NCI-H2227 (cell line): Measurements from ENCODE around the gene LTBP3.

Source experiments
- DNase-seq: peaks from one replicate; lab custom pipeline; 2025; ENCODE audit not compliant: unreplicated experiment; lab: John Stamatoyannopoulos, UW

The LTBP3 gene

DNA sequence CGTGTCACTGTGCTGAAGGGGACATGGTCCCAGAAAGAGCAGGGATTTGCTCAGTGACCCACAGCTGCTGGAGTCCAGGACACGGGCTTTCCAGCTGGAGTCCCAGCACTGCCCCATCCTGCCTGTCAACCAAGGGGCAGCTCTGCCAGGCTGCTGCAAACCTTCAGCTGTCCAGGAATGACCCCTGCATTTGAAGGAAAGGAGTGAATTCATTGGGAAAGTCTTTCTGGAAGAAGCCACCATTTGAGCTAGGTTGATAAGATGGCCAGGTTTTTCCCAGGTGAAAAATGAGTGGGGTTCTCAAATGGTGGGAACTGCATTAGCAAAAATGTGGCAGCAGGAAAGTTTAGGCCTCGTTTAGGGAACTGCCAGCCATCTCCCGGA is 28.1 kb upstream of the LTBP3 start:
- DNase-seq, result no peak

DNA sequence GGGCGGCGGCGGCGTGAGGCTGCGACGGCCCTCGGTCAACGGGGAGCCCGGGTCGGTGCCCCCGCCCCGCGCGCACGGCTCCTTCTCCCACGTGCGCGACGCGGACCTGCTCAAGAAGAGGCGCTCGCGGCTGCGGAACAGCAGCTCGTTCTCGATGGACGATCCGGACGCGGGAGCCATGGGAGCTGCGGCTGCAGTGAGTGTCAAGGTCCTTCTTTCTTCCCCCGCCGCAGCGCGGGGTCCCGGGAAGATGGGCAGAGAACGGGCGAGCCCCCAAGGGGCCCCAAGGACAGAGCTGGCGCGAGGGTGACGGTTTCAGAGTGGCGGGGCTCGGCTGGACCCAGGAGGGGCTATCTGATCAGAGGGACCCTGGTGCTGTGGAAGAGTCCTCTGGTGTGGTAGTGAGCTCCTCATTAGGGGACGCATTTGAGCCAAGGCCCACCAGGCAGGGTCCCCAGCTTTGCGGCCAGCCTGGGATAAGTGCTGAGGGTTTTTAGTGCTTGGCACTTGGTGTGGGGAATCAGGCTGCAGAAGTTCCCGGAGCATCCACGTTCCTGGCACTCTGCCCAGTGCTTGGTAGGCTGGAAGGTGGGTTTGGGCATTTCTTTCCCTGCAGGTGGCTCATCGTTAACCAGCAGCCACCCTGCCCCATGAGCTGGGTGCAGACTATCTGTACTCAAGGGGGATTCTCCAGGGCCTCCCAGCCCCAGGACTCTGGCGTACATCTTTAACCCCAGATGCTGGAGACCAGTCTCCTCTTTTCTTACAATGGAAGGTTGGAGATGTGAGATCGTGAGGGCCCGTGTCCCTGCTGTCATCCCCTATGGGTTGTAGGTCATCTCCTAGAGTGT is 27.5 kb upstream of the LTBP3 start:
- no peak for DNase-seq

DNA sequence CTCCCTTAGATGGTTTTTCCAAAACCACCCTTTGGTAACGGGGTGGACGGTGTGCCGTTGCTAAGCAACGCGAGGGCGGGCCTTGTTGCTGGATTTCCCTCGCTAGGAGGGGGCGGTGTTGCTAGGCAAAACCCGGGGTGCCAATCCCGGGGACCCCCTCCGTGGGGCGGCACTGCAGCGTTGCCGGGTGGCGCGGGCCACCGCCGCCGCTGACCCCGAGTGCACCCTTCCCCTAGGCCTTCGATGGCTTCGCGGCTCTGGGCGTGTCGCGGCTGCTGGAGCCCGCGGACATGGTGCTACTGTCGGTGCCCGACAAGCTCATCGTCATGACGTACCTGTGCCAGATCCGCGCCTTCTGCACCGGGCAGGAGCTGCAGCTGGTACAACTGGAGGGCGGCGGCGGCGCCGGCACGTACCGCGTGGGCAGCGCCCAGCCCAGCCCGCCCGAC is 26.6 kb upstream of the LTBP3 start:
- DNase-seq, result no peak

DNA sequence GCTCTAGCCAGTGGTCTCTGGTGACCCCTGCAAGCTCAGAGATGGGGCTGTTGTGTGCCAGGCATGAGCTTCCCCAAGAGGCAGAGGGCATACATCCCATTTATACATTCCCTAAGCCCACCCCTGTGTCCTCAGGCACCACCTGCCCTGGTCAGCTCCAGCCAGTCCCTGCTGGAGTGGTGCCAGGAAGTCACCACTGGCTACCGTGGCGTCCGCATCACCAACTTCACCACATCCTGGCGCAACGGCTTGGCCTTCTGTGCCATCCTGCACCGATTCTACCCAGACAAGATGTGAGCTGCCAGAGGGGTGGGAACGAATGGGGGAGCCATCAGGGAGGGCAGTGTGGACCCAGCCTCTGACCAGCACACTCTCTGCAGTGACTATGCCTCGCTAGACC is 25.9 kb upstream of the LTBP3 start:
- no peak for DNase-seq

DNA sequence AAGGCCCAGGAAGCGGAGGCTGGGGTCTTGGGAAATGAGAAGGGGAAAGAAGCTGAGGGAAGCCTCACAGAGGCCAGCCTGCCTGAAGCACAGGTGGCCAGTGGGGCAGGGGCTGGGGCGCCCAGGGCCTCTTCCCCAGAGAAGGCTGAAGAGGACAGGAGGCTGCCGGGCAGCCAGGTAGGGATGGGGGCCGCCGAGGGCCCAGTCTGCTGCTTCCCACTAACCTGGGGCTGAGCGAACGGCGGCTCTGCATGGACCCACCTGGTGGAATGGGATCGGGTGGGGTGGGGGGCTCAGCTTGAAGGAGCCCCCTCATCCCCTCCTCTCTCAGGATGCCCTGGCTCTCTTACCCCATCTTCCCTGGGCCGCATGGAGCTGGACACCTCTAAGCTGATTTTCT is 25.4 kb upstream of the LTBP3 start:
- DNase-seq, result no peak

DNA sequence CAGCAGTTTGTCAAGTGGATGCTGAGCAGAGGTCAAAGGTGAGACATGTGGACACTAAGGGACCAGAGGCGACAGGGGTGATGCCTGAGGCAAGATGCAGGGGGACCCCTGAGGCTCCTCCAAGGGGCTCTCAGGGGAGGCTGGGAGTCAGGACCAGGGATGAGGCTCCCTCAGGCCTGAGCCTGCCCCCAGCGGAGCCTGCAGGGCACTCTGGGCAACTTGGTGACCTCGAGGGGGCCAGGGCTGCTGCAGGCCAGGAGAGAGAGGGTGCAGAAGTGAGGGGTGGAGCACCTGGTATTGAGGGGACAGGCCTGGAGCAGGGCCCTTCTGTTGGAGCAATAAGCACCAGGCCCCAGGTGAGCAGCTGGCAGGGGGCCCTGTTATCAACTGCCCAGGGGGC is 23.8 kb upstream of the LTBP3 start:
- DNase-seq, result no peak

DNA sequence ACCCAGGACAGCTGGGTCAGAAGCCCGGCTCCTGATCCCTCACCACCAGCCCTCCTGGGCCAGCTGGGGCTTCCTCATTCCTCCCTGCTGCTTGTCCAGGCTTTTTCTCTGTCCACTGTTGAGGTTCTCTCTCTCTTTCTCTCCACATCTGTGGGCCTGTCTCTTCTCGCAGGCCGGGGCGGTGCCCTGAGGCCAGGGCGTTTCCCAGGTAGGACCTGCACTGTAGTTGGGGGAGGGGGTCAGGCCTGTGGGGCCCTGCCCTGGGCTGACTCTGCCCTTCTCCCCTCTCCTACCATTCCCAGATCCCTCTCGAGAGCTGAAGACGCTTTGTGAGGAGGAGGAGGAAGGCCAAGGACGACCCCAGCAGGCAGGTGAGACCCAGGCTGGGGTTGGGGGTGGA is 22.6 kb upstream of the LTBP3 start:
- DNase-seq, result no peak

DNA sequence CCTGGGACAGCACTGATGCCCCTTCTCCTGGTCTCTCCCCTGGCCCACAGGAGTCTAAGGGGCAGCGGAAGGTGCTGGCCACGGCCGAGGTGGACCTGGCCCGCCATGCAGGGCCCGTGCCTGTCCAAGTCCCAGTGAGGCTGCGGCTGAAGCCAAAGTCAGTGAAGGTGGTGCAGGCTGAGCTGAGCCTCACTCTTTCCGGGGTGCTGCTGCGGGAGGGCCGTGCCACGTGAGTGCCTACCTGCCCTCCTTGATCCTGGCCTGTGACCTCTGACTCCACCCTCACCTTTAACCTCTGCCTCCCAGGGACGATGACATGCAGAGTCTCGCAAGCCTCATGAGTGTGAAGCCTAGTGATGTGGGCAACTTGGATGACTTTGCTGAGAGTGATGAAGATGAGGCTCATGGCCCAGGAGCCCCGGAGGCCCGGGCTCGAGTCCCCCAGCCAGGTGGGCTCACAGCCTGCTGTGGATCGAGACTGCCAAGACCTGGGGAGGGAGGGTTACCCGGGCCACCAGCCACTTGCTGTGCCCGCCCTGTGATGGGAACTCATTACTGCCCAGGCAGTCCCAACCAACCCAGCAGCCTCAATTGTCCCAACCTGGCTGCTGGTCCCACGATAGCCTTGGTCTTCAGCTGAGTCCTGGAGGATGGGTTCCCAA is 22.0 kb upstream of the LTBP3 start:
- DNase-seq, result no peak

DNA sequence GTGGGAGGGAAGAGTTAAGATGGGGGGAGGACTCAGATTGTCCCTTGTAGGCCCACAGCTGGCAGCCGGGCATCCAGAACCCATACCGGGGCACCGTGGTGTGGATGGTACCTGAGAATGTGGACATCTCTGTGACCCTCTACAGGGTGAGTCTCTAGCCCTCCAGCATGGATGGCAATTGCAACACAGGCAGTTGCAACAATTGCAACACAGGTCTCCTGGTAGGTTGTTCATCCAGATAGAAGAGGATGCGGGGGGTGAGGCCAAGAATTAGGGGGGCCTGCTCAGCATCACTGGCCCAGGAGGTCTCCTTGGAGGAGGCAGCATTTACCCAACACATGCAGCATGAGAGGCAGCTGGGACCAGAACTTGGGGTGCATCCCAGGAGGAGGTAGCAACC is 21.1 kb upstream of the LTBP3 start:
- DNase-seq, result no peak

DNA sequence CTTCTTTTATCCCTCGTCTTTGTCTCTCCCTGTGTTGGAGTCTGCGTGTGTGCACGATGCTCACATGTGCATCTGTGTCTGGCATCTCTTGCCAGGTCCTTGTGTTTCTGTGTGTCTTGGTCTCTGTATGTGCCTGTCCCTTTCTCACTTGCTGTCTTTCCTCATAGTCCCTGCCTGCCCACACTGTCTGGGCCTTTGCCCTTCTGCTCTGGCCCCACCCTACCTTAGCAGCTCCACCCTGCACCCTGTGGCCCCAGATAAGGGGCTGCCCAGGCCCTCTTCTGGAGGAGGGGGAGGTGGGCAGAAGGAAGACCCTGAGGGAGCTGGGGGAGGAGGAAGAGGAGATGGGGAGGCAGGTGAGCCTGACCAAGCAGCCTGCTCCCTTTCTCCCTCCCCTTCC is 20.5 kb upstream of the LTBP3 start:
- DNase-seq, result no peak

DNA sequence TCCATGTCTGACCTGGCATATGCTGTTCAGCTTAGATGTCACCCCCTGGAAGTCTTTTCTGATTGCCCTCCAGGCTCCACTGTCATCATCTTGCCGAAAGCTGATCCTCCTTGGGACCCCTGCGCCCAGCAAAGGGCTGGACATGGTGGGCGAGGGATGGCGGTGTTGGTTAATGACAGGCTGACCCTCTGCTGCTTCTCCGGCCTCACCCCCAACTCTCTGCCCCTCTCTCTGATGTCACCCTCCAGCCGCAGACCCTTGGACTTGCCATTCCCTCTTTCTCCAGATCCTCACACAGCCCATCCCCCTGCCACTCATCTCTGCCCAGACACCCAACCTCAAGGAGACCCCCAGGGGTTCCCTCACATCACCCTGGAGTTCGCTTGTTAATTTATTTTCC is 20.0 kb upstream of the LTBP3 start:
- no peak for DNase-seq

DNA sequence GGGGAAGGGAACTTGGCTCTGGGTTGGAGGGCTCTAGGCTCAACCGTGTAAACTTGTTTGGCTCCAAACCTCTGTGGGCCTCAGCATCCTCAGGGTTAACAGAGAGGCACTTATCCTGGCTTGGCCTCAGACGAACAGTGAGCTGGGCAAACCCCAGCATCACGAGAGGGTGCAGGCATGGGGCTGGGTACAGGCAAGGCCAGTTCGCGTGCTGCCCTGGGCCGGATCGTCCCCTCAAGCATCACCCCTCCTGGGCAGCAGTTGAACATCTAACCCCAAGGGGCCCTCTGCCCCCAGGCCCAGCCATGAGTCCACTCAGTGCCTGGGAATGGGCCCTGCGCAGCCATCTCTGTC is 19.6 kb upstream of the LTBP3 start:
- DNase-seq, result no peak

DNA sequence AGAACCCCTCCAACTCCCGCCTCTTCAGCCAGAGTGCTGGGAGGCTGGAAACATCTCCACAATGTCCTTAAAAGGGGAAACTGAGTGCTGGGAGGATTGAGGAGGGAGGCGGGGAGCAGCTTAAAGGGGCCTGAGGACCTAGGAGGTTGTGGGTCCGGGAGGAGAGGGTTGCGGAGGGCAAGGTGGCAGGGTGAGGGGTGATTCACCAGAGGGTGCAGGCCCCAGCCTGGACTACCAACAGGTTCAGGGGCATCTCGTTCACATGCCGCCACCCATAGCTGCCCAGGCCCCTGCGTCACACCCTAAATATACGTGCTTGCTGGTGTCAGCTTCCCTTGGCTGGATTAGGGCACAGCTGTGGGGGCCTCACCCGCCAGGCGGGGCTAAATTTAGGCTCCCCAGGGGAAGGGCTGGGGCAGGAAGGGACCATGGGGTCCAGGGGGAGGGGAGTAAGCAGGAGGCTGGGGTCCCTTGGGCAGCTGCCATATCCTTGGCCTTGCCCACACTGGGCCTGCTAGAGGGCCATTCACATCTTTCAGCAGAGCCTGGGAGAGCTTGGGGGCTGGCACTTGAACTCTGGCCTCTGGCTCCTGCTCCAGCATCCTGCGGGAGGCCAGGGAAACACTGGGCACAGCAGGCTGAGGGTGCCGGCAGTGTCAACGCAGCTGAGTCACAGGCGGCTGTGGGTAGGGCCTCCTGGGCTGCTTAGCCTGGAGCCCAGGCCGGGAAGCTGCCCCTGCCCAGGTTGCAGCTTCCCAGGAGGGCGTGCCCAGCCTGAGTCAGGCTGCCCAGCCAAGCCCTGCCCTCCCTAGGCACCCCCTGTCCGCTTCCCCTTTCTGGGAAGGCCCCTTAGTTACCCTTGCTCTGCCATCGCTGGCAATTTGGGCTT is 19.0 kb upstream of the LTBP3 start:
- DNase-seq, result peak; percentile 41

DNA sequence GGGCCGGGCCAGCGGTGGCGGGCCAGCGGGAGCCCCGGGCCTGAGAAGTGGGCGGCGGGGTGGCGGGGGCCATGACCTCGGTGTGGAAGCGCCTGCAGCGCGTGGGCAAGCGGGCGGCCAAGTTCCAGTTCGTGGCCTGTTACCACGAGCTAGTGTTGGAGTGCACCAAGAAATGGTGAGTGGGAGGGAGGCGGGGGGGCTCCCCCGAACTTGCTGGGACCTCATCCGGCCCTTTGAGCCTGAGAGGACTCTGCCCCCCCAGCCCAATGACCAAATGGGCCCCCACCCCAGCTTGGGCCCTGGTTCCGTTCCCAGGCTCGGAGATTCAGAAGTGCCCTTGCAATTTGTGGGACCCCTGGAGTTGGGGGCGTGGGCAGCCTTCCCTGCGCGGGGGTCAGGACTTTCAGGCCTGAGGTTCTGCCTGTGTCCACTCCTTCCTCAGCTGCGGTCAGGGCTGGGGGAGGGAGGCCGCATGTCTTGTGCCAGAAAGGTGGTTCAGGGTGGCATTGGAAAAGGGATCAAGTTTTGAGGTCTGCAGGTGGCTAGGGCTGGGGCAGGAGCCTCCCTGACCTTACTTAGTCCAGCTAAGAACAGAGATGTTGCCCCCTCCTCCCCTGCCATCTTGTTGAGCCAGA is 18.2 kb upstream of the LTBP3 start:
- DNase-seq, result no peak

DNA sequence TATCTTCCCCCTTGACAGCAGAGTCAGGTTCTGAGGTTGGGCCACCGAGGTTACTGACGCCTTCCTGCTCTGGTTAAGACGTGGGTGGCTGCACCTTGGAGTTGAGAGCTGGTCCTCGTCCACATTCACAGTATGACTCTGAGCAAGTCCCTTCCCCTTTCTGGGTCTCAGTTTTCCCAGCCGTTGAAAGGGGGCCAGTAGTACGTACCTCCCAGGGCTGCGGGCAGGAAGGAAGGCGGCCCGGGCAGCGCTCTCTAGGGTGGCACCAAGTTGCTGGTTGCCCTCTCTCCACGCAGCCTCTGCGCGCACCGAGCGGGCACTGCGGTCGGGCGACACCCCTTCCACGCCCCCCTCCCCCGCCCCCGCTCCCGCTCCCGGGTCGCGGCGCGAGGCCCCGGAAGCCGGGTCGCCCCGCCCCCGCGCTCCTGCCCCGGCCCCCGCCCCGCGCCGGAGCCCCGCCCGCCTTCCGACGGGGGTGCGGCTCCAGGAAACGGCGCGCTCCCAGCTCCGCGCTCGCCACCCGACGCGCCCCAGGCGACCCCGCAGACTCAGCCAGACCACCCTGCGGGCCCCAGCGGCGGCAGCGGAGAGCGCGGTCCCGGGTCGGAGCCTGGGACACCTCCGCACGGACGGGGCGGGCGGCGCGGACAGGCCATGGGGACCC is 17.5 kb upstream of the LTBP3 start, which contains the start of gene EHBP1L1:
Gene EHBP1L1, plus strand, starts transcription at position 486 of the 664 bp plus-strand sequence. CDS start 250 bp downstream, outside the sequence.
- DNase-seq, result peak; percentile 71

DNA sequence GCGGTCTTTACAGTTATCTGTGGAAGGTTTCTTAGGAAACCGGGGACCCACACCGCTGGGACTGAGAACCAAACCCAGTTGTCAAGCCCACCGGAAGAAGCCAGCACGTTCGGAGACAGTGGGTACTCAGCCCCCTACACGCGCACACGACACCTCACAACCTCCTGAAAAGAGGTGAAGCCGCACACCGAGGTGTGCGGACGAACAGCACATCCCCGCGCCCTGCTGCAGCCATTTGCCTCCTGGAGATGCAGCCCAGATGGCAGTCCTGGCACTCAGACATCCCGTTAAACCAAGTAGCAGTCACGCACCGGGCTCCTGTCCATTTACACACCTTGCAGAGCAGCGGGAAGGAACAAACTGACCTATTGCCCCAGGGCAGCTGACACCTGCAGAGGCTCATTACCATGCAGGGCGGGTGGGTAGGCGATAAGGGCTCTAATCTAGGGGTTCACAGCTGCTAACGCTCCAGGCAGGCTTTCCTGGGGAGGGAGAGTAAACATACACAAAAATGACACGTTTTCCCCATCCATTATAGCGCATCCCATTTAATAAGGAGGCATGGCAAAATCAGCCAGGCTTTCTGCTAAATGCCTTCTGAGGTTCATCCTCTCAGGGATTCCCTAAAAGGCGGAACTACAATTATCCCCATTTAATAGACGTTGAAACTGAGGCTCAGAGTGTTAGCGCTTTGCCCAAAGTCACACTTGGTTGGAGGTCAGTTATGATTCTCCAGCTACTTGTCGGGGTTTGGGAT is 16.8 kb upstream of the LTBP3 start:
- peak; percentile 51 for DNase-seq

DNA sequence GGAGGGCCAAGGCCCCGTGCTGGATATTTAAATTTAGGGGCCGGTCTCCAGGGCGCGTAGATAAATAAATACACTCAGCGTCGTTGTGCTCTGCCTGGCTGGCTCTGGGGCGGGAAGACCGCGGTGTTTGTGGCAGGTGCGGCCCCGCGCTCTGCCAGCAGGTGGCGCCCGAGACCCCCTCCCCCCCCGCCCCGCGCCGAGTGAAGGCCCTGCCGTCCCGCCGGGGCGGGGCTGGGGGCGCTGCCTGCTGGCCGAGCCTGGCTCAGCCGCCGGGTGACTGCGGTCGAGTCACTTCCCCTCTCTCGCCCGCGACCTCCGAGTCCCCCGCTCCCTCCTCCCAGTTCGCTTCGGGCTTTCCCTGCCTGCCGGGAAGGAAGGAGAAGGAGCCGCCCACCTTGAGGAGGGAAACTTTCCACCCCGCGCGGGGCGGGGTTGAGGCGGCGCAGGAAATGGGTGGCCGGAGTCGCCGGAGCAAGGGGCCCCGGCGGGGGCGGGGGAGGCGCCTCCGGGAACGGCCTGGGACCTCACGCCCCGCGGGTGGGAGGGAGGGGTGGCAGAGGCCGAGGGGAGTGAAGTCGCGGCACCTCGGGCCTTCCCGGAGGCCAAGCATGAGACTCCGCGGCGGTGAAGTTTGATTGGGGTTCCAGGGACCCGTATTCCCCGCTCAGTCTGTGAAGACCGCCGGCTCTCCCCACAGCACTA is 16.1 kb upstream of the LTBP3 start:
- DNase-seq, result peak; percentile 93

DNA sequence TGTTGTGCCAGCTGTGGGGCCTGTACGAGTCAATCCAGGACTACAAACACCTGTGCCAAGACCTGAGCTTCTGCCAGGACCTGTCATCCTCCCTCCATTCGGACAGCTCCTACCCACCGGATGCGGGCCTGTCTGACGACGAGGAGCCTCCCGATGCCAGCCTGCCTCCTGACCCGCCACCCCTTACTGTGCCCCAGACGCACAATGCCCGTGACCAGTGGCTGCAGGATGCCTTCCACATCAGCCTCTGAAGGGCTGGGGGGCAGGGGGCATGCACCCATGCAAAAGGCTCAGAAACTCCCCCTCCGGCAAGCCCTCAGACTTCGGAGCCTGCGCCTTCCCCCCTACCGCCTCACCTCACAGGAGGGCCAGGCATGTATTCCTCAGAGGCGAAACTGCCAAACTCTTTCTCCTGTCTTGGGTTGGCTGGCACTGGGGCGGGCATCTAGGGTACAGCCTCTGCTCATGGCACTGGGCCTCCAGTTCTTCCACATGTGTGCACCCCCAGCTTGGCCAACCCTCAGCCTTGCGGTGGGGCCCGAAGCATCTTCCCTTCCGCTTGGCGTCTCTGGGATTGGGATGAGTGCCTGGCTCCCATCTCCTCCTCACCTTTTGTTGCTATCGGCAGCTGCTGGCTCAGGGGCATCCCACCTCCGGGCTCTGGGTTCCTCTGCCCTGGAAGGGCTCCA is 15.4 kb upstream of the LTBP3 start:
- DNase-seq, result no peak
